GM23338 (cell line): ENCODE data around the gene XKR7. TPM values are rescaled to one million over a fixed set of nuclear protein-coding genes. Genes with fewer than 3 reads are reported as not detected.

ENCODE experiments used
- ATAC-seq: fragments of 200-7000 bp; cut with Tn5 transposase; 3 replicates; pipeline ENCODE4 v1.9.1; 2020
- DNase-seq: peaks from one replicate; pipeline ENCODE4 v3.0.0-alpha.2; 2015; ENCODE audit warnings: low spot score
- H2AFZ ChIP-seq: fragments of 200-600 bp; sonication (generic); 2 replicates; pipeline ENCODE4 v1.8.0; 2016; ENCODE audit warnings: antibody characterized with exemption, mild to moderate bottlenecking, moderate library complexity
- H3F3A ChIP-seq: fragments of 200-600 bp; sonication (generic); replicated peaks from 2 replicates; pipeline ENCODE4 v1.8.0; 2017; ENCODE audit warnings: antibody characterized with exemption, mixed run types, low read depth
- H3K27ac ChIP-seq: fragments of 200-600 bp; sonication (generic); 2 replicates; pipeline ENCODE4 v1.6.1; 2016; ENCODE audit warnings: low read depth
- H3K27me3 ChIP-seq: fragments of 200-600 bp; sonication (generic); 2 replicates; pipeline ENCODE4 v1.8.0; 2016; ENCODE audit warnings: mild to moderate bottlenecking, mixed run types, moderate library complexity; ENCODE audit not compliant: insufficient read depth
- H3K36me3 ChIP-seq: fragments of 200-600 bp; sonication (generic); 2 replicates; pipeline ENCODE4 v1.8.0; 2016; ENCODE audit warnings: mild to moderate bottlenecking; ENCODE audit not compliant: insufficient read depth
- H3K4me1 ChIP-seq: fragments of 200-600 bp; sonication (generic); 2 replicates; pipeline ENCODE4 v1.8.0; 2016; ENCODE audit warnings: mild to moderate bottlenecking, moderate library complexity; ENCODE audit not compliant: insufficient read depth
- H3K4me2 ChIP-seq: fragments of 200-600 bp; sonication (generic); 2 replicates; pipeline ENCODE4 v1.7.1; 2017; ENCODE audit warnings: mixed run types
- H3K4me3 ChIP-seq: fragments of 200-600 bp; sonication (generic); 2 replicates; pipeline ENCODE4 v1.6.1; 2016; ENCODE audit warnings: mixed run types
- H3K79me2 ChIP-seq: fragments of 200-600 bp; sonication (generic); replicated peaks from 2 replicates; pipeline ENCODE4 v1.8.0; 2017; ENCODE audit warnings: mild to moderate bottlenecking; ENCODE audit not compliant: insufficient read depth
- H3K9me2 ChIP-seq: fragments of 200-600 bp; sonication (generic); 2 replicates; pipeline ENCODE4 v1.8.0; 2017; ENCODE audit not compliant: insufficient read depth
- H4K20me1 ChIP-seq: fragments of 200-600 bp; sonication (generic); replicated peaks from 2 replicates; pipeline ENCODE4 v1.8.0; 2017; ENCODE audit warnings: mild to moderate bottlenecking; ENCODE audit not compliant: insufficient read depth
- H3K27ac Mint-ChIP-seq: 2 replicates; pipeline ENCODE4 v1.8.0; 2020; ENCODE audit warnings: inconsistent platforms, mild to moderate bottlenecking, moderate library complexity, mixed read lengths
- H3K27me3 Mint-ChIP-seq: 3 replicates; pipeline ENCODE4 v1.8.0; 2022; ENCODE audit warnings: low read depth, mild to moderate bottlenecking, moderate library complexity, mixed read lengths, inconsistent platforms; ENCODE audit not compliant: insufficient read depth, poor library complexity
- H3K36me3 Mint-ChIP-seq: 3 replicates; pipeline ENCODE4 v1.8.0; 2021; ENCODE audit warnings: low read depth, mild to moderate bottlenecking, inconsistent platforms, moderate library complexity, mixed read lengths
- H3K4me1 Mint-ChIP-seq: 3 replicates; pipeline ENCODE4 v1.8.0; 2020; ENCODE audit warnings: mild to moderate bottlenecking, inconsistent platforms, mixed read lengths
- H3K4me3 Mint-ChIP-seq: 3 replicates; pipeline ENCODE4 v1.8.0; 2021; ENCODE audit warnings: moderate library complexity, mild to moderate bottlenecking, inconsistent platforms, mixed read lengths
- H3K9me3 Mint-ChIP-seq: 3 replicates; pipeline ENCODE4 v1.8.0; 2020; ENCODE audit warnings: moderate library complexity, mild to moderate bottlenecking, inconsistent platforms, mixed read lengths
- CREB1 ChIP-seq: fragments of 250-450 bp; sonication (Bioruptor Pico); IDR thresholded peaks from 2 replicates; pipeline ENCODE4 v1.5.0; 2020; ENCODE audit warnings: low read depth, mild to moderate bottlenecking, moderate library complexity
- EZH2 ChIP-seq: fragments of 200-600 bp; sonication (generic); IDR thresholded peaks from one replicate; pipeline ENCODE4 v1.8.0; 2017; ENCODE audit warnings: antibody characterized with exemption, mild to moderate bottlenecking, low read depth; ENCODE audit not compliant: unreplicated experiment
- EZH2phosphoT487 ChIP-seq: fragments of 200-600 bp; sonication (generic); IDR thresholded peaks from one replicate; pipeline ENCODE4 v1.8.1; 2018; ENCODE audit warnings: antibody characterized with exemption; ENCODE audit not compliant: unreplicated experiment
- POLR2AphosphoS5 ChIP-seq: IDR thresholded peaks from 2 replicates; pipeline ENCODE4 v1.6.1; 2016; ENCODE audit warnings: antibody characterized with exemption, low read depth
- polyA plus RNA-seq: library from polyadenylated mRNA; unstranded; fragments of >200 nt; fragmentation: Nextera tagmentation; extraction: Ambion mirVana; gene quantifications from 2 replicates; pipeline ENCODE4 v1.2.1, GENCODE V29; 2016
- total RNA-seq: library from RNA; depleted of rRNA; stranded (reverse); fragments of >200 nt; shearing (Covaris generic); gene quantifications from 2 replicates; pipeline ENCODE4 v1.2.3, GENCODE V29; 2014
- TF ChIP-seq, protein P1 (sequence below): fragments of 250-450 bp; sonication (Bioruptor Pico); IDR thresholded peaks from 2 replicates; pipeline ENCODE4 v1.5.0; 2020; ENCODE audit warnings: mild to moderate bottlenecking, moderate library complexity

The XKR7 gene
- total and polyA plus RNA-seq, 2 experiments from 2014 or later: 0.61 to 3.9 TPM

DNA sequence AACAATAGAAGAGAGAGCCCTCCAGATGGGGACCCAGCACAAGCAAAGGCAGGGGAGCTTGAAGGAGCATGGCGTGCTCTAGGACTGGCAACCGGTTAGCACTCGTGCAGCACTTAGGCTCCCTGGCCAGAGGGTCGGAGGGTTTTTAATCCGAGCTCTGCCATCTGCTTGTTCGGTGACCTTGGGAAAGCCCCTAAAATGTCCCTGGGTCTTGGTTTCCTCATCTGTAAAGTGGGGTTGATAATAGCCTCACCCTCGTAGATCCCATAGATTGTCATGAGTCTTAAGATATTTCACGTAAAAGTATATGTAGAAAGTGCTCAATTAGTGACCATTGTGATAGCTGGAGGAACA lies 67.5 kb downstream of the XKR7 start (continued):
- no peak for TF ChIP-seq CREB1
- no peak for TF ChIP-seq EZH2
- TF ChIP-seq, protein P1, sequence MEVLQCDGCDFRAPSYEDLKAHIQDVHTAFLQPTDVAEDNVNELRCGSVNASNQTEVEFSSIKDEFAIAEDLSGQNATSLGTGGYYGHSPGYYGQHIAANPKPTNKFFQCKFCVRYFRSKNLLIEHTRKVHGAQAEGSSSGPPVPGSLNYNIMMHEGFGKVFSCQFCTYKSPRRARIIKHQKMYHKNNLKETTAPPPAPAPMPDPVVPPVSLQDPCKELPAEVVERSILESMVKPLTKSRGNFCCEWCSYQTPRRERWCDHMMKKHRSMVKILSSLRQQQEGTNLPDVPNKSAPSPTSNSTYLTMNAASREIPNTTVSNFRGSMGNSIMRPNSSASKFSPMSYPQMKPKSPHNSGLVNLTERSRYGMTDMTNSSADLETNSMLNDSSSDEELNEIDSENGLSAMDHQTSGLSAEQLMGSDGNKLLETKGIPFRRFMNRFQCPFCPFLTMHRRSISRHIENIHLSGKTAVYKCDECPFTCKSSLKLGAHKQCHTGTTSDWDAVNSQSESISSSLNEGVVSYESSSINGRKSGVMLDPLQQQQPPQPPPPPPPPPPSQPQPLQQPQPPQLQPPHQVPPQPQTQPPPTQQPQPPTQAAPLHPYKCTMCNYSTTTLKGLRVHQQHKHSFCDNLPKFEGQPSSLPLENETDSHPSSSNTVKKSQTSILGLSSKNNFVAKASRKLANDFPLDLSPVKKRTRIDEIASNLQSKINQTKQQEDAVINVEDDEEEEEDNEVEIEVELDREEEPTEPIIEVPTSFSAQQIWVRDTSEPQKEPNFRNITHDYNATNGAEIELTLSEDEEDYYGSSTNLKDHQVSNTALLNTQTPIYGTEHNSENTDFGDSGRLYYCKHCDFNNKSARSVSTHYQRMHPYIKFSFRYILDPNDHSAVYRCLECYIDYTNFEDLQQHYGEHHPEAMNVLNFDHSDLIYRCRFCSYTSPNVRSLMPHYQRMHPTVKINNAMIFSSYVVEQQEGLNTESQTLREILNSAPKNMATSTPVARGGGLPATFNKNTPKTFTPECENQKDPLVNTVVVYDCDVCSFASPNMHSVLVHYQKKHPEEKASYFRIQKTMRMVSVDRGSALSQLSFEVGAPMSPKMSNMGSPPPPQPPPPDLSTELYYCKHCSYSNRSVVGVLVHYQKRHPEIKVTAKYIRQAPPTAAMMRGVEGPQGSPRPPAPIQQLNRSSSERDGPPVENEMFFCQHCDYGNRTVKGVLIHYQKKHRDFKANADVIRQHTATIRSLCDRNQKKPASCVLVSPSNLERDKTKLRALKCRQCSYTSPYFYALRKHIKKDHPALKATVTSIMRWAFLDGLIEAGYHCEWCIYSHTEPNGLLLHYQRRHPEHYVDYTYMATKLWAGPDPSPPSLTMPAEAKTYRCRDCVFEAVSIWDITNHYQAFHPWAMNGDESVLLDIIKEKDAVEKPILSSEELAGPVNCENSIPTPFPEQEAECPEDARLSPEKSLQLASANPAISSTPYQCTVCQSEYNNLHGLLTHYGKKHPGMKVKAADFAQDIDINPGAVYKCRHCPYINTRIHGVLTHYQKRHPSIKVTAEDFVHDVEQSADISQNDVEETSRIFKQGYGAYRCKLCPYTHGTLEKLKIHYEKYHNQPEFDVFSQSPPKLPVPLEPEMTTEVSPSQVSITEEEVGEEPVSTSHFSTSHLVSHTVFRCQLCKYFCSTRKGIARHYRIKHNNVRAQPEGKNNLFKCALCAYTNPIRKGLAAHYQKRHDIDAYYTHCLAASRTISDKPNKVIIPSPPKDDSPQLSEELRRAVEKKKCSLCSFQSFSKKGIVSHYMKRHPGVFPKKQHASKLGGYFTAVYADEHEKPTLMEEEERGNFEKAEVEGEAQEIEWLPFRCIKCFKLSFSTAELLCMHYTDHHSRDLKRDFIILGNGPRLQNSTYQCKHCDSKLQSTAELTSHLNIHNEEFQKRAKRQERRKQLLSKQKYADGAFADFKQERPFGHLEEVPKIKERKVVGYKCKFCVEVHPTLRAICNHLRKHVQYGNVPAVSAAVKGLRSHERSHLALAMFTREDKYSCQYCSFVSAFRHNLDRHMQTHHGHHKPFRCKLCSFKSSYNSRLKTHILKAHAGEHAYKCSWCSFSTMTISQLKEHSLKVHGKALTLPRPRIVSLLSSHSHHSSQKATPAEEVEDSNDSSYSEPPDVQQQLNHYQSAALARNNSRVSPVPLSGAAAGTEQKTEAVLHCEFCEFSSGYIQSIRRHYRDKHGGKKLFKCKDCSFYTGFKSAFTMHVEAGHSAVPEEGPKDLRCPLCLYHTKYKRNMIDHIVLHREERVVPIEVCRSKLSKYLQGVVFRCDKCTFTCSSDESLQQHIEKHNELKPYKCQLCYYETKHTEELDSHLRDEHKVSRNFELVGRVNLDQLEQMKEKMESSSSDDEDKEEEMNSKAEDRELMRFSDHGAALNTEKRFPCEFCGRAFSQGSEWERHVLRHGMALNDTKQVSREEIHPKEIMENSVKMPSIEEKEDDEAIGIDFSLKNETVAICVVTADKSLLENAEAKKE: no peak
- TF ChIP-seq POLR2AphosphoS5: no peak

GRCh38 chr20:32036252-32036651 lies 68.3 kb downstream of the XKR7 start:
- Histone ChIP-seq H3F3A (peaks cover 3% of the 10 kb centered on the region; the same call in 1 of the 2 replicates), H2AFZ (no peak overlapping the region), H3K36me3 (no peaks in the 10 kb centered on the region), H4K20me1 (0 out of 2 replicates have a peak, but pooled peaks cover 2% of the 10 kb centered on the region), H3K79me2 (no peaks in the 10 kb centered on the region), H3K4me1 (peaks cover 18% of the 10 kb centered on the region), H3K4me2 (no peak overlapping the region), H3K9me2 (no peaks in the 10 kb centered on the region), H3K4me3 (no peak overlapping the region), H3K27me3 (no peaks in the 10 kb centered on the region), H3K27ac (no peak overlapping the region)
- Mint-ChIP-seq H3K27ac (no peak overlapping the region), H3K9me3 (peaks cover 22% of the 10 kb centered on the region), H3K27me3 (peaks cover 5% of the 10 kb centered on the region), H3K36me3 (no peaks in the 10 kb centered on the region; the same call in 1 of the 3 replicates), H3K4me1 (peaks cover 26% of the 10 kb centered on the region), H3K4me3 (no peak overlapping the region)
- no peak for ATAC-seq
- DNase-seq: no peak
- no peak for TF ChIP-seq EZH2phosphoT487
